ENCODE results near the gene LOXL3. TPM values are rescaled to one million over a fixed set of nuclear protein-coding genes. Genes with fewer than 3 reads are reported as not detected.
"Not testable (repeated sequence)": the region's sequence is repeated elsewhere in the genome, so short reads cannot be mapped to it uniquely, and the experiment has no call there.

The LOXL3 gene
- polyA plus RNA-seq, 3 donors = 9.6 to 11.0 (median 10.8) TPM

GRCh38 chr2:74578408-74578807, 24.7 kb upstream of the LOXL3 start:
- no peak for DNase-seq (ENCODE audit: extremely low read depth in 1 of 11, low read depth in 9 of 11, low spot score in 4 of 11)

DNA sequence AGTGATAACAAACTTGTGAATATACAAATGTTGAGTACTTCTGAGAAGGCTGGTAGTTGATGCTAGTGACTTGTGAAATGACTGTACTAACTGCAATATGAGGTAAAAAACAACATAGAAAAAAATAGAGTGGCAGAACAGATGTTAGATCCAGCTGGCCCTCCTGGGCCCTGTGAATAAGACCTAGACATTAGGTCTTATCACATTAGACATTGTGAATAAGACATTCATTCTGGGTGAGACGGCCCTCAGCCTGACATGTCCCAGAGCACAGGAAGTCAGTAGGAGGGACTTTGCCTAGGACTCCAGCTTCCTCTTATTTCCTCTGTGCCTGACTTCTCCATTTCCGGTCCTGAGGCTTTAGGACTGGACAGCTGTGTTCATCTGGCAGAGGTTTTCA, 23.7 kb upstream of the LOXL3 start:
- no peak for DNase-seq (ENCODE audit: extremely low read depth in 1 of 11, low read depth in 9 of 11, low spot score in 4 of 11)

GRCh38 chr2:74576863-74577229, 23.1 kb upstream of the LOXL3 start:
- no peak for DNase-seq (ENCODE audit: extremely low read depth in 1 of 11, low read depth in 9 of 11, low spot score in 4 of 11)

- DNase-seq (ENCODE audit: extremely low read depth in 1 of 11, low read depth in 9 of 11, low spot score in 4 of 11) = no peak
Observed at GRCh38 chr2:74576211-74576862, 22.6 kb upstream of the LOXL3 start.

- no peak for DNase-seq (ENCODE audit: extremely low read depth in 1 of 11, low read depth in 9 of 11, low spot score in 4 of 11)
Observed at GRCh38 chr2:74575320-74575719, 21.6 kb upstream of the LOXL3 start.

DNA sequence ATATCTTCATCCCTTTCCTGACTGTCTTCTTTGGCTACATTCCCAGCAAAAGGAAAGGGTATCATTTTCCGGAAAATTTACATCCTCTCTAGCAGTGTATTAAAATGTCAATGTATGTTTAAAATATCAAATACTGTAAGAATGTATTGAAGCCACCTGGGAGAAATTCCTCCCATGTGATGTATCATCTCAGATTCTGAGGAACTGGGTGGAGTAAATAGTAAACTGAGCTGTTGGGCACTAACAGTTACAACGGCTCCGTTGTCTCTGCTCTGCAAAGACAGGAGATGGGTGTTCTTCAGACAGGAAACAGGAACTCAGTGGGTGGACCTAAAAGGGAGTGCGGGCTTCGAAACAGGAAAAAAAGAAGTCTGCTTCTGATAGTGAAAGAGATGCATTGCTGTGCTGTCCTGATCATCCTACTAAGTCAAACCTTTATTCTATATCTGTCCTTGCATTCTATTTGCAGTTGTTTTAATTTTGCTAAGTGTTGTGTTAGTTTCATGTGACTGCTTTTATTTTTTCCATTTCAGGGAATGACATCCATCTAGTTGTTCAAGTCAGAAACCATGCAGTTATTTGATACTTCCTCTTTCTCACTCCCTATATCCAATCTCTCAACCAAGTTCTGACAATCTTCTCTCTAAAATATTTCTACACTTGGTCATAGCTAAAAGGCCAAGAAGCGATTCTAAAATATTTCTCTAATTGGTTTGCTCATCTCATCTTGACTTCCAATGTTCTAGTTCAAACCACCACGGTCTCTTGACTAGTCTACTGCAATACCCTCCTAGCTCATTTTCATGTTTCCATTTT, 20.2 kb upstream of the LOXL3 start:
- no peak for DNase-seq (ENCODE audit: extremely low read depth in 1 of 11, low read depth in 9 of 11, low spot score in 4 of 11)

DNA sequence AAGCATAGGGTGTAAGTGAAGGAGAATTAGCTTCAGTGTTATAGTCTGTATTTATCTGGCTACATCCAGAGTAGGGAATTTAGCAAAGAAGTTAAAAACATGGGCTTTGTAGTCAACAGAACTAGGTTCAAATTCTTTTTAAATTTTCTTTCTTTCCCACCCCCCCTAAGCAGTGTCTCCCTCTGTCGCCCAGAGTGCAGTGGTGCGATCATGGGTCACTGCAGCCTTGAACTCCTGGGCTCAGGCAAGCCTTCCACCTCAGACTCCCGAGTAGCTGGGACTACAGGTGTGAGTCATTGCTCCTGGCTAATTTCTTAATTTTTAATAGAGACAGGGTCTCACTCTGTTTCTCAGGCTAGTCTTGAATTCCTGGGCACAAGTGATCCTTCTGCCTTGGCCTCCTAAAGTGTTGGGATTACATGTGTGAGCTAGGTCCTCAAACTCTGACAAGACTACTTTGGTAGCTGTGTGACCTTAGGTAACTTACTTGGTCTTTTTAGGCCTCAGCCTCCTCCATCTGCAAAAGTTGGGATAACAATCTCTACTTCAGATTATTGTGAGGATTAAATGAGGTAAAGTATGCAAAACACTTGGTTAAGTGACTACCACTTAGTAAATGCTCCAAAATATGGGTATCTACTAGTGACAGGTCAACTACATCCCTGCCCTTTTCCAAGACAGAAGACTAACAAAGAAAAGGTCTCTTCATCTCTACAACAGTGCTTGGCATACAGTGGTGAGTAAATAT, 18.6 kb upstream of the LOXL3 start:
- DNase-seq (ENCODE audit: extremely low read depth in 1 of 11, low read depth in 9 of 11, low spot score in 4 of 11) = no peak

- no peak for DNase-seq (ENCODE audit: extremely low read depth in 1 of 11, low read depth in 9 of 11, low spot score in 4 of 11)
Observed at GRCh38 chr2:74571058-74571457, 17.3 kb upstream of the LOXL3 start.

DNA sequence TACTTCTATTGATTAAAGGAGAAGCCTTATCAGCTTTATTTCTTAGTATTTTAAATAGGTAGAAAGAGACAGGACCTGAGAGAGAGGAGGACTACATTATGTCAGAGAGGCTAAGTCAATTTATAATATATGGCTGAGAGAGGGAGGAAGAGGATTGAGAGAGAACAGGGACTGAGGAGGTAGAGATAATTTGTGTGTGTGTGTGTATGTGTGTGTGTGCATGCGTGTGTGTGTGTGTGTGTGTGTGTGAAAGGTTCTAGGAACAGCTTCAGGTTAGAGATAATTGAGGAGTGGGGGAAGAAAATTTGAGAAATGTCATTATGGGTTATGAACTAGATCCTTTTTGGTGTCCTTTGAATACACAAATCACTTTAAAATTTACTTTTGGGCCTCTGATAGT, 15.9 kb upstream of the LOXL3 start:
- no peak for DNase-seq (ENCODE audit: extremely low read depth in 1 of 11, low read depth in 9 of 11, low spot score in 4 of 11)

DNA sequence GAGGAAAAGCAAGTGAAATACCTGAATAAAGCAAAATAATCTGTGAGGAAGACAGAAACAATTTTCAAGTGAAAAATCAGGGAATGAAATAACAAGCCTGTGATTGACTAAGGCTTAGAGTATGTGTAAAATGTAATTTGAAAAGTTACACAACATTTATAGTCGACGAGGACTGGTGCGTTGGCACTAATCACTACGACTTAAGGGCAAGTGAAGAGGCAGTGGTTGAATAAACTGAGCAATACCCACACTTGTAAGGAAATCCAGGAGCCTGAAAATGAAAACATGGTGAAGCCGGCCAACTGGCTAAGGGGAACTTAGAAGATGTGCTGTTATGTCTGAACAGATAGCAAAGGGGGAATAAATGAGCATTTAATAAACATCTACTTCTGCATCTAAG, 14.1 kb upstream of the LOXL3 start:
- no peak for DNase-seq (ENCODE audit: extremely low read depth in 1 of 11, low read depth in 9 of 11, low spot score in 4 of 11)

- DNase-seq (ENCODE audit: extremely low read depth in 1 of 11, low read depth in 9 of 11, low spot score in 4 of 11) = no peak
Observed at GRCh38 chr2:74566754-74567085, 13.0 kb upstream of the LOXL3 start.

DNA sequence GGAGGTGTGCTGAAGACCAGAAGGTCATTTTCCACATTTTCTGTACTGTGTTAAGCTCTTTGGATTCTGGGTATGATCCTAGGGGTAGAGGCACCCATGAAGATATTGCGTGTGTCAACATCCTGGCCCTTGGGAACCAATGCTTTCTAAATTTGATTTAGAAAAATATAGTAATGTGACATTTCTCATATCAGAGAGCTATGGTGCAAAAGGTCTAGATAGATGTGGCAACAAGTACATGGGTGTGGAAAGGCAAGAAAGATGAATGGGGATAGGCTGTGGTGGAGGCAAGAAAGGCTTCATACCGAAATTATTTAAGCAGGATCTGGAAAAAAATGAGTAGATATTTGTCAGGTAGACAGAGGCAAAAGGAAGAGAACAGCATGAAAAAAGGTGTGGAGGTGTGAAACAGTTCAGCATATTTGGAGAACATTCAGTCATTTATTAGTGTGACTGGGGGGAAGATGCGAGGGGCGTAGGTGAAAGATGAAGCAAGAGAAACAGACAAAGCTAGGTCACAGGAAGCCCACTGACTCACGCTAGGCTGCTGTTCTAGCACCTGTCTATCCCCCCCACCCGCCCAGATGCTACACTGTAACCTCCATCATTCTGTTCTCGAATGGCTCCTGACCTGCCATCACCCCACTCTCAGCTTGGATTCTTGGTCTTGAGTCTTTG, 12.5 kb upstream of the LOXL3 start:
- no peak for DNase-seq (ENCODE audit: extremely low read depth in 1 of 11, low read depth in 9 of 11, low spot score in 4 of 11)

DNA sequence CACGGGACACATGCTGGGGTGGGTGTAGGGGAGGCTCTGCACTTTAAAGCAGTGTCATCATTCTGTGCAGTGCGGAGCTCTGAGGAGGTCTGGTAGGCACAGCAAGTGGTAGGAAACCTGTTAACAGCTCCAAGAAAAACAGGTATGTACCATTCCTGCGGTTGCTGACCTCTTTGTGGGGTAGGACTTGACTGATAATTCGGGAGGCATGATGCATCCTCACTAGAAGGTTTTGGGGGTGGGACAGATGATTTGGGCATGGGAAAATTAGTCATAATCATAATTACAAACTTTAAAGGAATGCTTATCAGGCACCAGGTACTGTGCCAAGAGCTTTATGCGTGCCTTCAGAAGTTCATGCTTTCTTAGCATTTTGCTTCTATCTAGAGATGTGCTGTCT, 10.5 kb upstream of the LOXL3 start:
- DNase-seq (ENCODE audit: extremely low read depth in 1 of 11, low read depth in 9 of 11, low spot score in 4 of 11) = no peak

GRCh38 chr2:74562126-74562775, 8.5 kb upstream of the LOXL3 start:
- no peak for DNase-seq (ENCODE audit: extremely low read depth in 1 of 11, low read depth in 9 of 11, low spot score in 4 of 11)

DNA sequence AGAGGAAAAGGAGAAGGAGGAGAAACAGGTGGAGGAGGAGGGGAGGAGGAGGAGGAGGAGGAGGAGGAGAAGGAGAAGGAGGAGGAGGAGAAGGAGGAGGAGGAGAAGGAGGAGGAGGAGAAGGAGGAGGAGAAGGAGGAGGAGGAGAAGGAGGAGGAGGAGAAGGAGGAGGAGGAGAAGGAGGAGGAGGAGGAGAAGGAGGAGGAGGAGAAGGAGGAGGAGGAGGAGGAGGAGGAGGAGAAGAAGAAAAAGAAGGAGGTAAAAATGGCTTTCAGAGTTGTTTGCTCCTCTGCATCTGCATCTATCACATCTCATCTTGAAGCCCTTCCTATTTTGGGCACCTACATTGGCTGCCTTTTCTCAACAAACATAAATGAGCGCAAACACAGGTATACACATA, 7.3 kb upstream of the LOXL3 start:
- not testable (repeated sequence) for DNase-seq (ENCODE audit: extremely low read depth in 1 of 11, low read depth in 9 of 11, low spot score in 4 of 11)

DNA sequence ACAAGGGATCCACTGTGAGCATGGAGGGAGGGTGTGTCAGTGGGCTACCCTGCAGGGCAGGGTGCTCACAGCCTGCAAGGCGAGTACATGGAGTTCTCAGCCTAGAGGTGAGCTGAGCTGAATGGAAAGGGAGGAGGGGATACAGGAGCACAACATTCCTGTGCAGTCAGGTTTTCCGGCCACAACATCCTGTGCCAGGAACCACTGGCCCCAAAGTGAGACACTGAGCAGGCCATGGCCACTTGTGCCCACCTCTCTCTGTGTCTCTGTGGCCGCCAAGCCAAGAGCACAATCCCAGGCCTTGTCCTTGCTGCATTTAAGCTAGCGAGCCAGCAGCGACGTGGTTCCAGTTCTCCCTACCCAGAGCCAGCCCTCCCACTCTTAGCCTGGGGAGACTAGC, 6.8 kb upstream of the LOXL3 start:
- DNase-seq (ENCODE audit: extremely low read depth in 1 of 11, low read depth in 9 of 11, low spot score in 4 of 11) = no peak

- no peak for DNase-seq (ENCODE audit: extremely low read depth in 1 of 11, low read depth in 9 of 11, low spot score in 4 of 11)
Observed at GRCh38 chr2:74559912-74560311, 6.2 kb upstream of the LOXL3 start.

- no peak for DNase-seq (ENCODE audit: extremely low read depth in 1 of 11, low read depth in 9 of 11, low spot score in 4 of 11)
Observed at GRCh38 chr2:74558284-74559230, 4.8 kb upstream of the LOXL3 start.
